ENCODE results near the gene ATF6B. TPM values are rescaled to one million over a fixed set of nuclear protein-coding genes. Genes with fewer than 3 reads are reported as not detected.
"Not testable (repeated sequence)": the region's sequence is repeated elsewhere in the genome, so short reads cannot be mapped to it uniquely, and the experiment has no call there.

Gene ATF6B
- polyA plus RNA-seq, 3 donors: 36.8 to 53.4 (median 38.2) TPM

- not testable (repeated sequence) for H3K27ac ChIP-seq (ENCODE audit: low read depth, low read length)
Measured at GRCh38 chr6:32144238-32144637, 16.2 kb upstream of the ATF6B start.

GRCh38 chr6:32140420-32141046 is 12.5 kb upstream of the ATF6B start:
- 32 to 68% (median 66%) methylated on average over 5 of the region's 5 CpGs for WGBS, 3 donors

More at GRCh38 chr6:32144238-32144637, 16.2 kb upstream of the ATF6B start:
- 74 to 86% (median 74%) methylated on average over 7 of the region's 7 CpGs for WGBS, 3 donors

GRCh38 chr6:32139590-32139989 is 11.5 kb upstream of the ATF6B start:
- no peak overlapping the region for H3K27ac ChIP-seq (ENCODE audit: low read depth, low read length)
- 66 to 73% (median 67%) methylated on average over 5 of the region's 5 CpGs for WGBS, 3 donors

More at GRCh38 chr6:32140420-32141046, 12.5 kb upstream of the ATF6B start:
- no peak overlapping the region for H3K27ac ChIP-seq (ENCODE audit: low read depth, low read length)

DNA sequence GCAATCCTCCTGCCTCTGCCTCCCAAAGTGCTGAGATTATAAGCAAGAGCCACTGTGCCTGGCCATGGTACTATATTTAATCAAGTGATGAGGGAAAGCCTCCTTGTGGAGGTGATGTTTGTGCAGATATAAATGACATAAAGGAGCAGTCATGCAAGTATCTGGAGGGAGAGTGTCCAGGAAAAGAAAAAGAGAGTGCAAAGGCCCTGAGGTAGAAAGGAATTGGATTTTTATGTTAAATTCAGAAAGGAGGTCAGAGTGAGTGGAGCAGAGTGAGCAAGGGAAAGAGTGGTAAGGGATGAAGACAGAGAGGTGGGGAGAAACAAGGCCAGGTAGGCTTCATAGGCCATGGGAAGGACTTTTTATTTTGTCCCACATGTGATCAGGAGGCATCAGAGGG is 9.4 kb upstream of the ATF6B start:
- H3K27ac ChIP-seq (ENCODE audit: low read depth, low read length): no peak overlapping the region

DNA sequence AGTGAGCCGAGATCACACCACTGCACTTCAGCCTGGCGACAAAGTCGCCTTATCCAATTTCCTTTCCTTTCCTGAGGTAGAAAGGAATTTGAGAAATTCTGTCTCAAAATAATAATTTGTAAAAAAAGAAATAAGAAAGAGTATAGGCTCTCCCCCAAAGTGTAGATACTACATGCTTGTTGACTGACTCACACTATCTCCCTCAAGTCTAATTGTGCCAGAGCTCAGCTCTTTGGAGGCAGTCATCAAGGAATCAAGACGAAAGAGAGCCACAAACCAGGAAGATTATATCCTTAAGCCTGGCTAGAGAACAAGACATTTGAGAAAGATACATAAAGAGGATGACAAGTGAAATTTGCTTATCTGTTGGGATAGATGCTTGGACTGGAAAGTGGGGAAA is 5.7 kb upstream of the ATF6B start:
- H3K27ac ChIP-seq (ENCODE audit: low read depth, low read length): no peak overlapping the region
- 77 to 82% (median 81%) methylated on average over 4 of the region's 4 CpGs for WGBS, 3 donors

DNA sequence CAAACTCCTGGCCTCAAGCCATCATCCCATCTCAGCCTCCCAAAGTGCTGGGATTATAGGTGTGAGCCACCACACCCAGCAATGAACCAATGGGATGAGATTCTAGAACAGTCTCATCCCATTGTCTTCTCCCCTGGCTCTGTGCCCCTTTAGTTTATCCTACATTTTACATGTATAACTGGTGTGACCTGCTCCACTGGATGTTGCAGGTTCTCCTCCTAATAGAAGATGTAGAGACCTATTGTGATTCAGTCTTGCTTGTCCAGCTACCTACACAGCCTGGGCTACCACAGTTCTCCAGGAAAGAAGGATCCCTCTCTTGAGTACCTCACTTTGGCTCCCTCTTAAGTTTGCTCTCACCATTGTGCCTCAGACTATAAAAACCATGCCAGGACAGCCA is 4.1 kb upstream of the ATF6B start:
- H3K27ac ChIP-seq (ENCODE audit: low read depth, low read length): no peak overlapping the region

- WGBS, 3 donors: 81 to 93% (median 92%) methylated on average over 14 of the region's 14 CpGs
- H3K27ac ChIP-seq (ENCODE audit: low read depth, low read length): no peak overlapping the region
Measured at GRCh38 chr6:32131439-32131948, 3.4 kb upstream of the ATF6B start.

GRCh38 chr6:32129297-32130088 is 1.4 kb upstream of the ATF6B start:
- WGBS, 3 donors: 26 to 34% (median 32%) methylated on average over 22 of the region's 22 CpGs
- H3K27ac ChIP-seq (ENCODE audit: low read depth, low read length): peak overlapping the region; percentile 19

DNA sequence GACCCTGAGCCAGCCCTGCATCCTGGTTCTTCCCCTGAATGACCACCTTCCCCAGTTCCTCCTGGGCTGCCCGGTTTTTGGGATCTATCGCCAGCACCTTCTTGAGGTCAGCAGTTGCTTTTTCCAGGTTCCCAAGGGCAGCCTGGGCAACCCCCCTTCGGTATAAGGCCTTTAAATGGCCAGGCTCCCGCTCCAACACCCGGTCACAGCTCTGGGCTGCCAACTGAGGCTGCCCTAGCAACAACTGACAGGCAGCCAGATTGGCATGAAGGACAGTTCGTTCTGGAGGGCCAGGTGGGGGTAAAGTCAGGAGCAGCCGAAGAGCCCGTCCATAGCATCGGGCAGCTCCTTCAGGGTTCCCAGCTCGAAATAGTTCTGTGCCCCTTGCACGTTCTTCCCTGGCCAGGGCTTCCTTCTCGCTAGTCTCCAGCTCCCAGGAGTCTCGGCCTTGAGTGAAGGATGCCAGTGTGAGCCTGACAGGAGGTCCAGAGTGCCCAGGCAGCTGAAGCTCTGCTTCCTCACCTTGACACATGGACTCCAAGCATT is 778 bp upstream of the ATF6B start:
- WGBS, 3 donors: 73 to 86% (median 85%) methylated on average over 13 of the region's 13 CpGs
- H3K27ac ChIP-seq (ENCODE audit: low read depth, low read length): no peak overlapping the region

DNA sequence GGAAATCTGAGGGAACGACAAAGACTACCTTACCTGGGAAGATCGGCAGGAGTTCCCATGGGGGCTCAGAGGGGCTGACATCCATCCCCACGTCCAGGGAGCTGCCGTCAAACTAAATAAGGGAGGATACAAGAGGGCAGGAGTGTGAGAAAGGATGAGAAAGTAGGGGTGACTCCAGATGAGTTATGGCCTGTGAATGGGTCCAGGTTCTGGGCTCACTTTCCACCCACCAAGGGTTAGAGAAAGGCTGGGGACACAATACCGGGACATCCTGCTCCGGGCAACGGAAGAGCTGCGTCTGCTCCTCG is 683 bp downstream of the ATF6B start:
- 1 to 11% (median 11%) methylated on average over 9 of the region's 9 CpGs for WGBS, 3 donors
- no peak overlapping the region for H3K27ac ChIP-seq (ENCODE audit: low read depth, low read length)

GRCh38 chr6:32126880-32127279 is 1.2 kb downstream of the ATF6B start:
- 48 to 68% (median 59%) methylated on average over 8 of the region's 8 CpGs for WGBS, 3 donors
- H3K27ac ChIP-seq (ENCODE audit: low read depth, low read length): no peak overlapping the region

- WGBS, 3 donors: 75 to 95% (median 89%) methylated on average over 4 of the region's 4 CpGs
- no peak overlapping the region for H3K27ac ChIP-seq (ENCODE audit: low read depth, low read length)
Measured at GRCh38 chr6:32123681-32124080, 4.4 kb downstream of the ATF6B start.

- 93 to 95% (median 94%) methylated on average over 8 to 12 of the region's 12 CpGs for WGBS, 3 donors
- H3K27ac ChIP-seq (ENCODE audit: low read depth, low read length): no peak overlapping the region
Measured at GRCh38 chr6:32120573-32121059, 7.4 kb downstream of the ATF6B start.

- H3K27ac ChIP-seq (ENCODE audit: low read depth, low read length): no peak overlapping the region
- 10 to 22% (median 20%) methylated on average over 17 of the region's 17 CpGs for WGBS, 3 donors
Measured at GRCh38 chr6:32118782-32119628, 9.0 kb downstream of the ATF6B start.

- H3K27ac ChIP-seq (ENCODE audit: low read depth, low read length): no peak overlapping the region
- WGBS, 3 donors: 87 to 91% (median 89%) methylated on average over 9 of the region's 9 CpGs
Measured at GRCh38 chr6:32117461-32117860, 10.6 kb downstream of the ATF6B start.

GRCh38 chr6:32116674-32117073 is 11.4 kb downstream of the ATF6B start:
- 87 to 95% (median 89%) methylated on average over 7 of the region's 7 CpGs for WGBS, 3 donors
- no peak overlapping the region for H3K27ac ChIP-seq (ENCODE audit: low read depth, low read length)

- 74 to 94% (median 86%) methylated on average over 6 of the region's 6 CpGs for WGBS, 3 donors
- no peak overlapping the region for H3K27ac ChIP-seq (ENCODE audit: low read depth, low read length)
Measured at GRCh38 chr6:32115623-32116022, 12.4 kb downstream of the ATF6B start.

- H3K27ac ChIP-seq (ENCODE audit: low read depth, low read length): peak overlapping the region; percentile 22
- 68 to 86% (median 68%) methylated on average over 8 of the region's 8 CpGs for WGBS, 3 donors
Measured at GRCh38 chr6:32114796-32115195, 13.2 kb downstream of the ATF6B start.
